H1 (cell line): ENCODE measurements around the gene ARSI. TPM values are rescaled to one million over a fixed set of nuclear protein-coding genes. Genes with fewer than 3 reads are reported as not detected.

ENCODE experiments used
- CTCF ChIA-PET: fragments of 300-600 bp; sonication (Branson Sonifier 250); formaldehyde crosslinking; loops from one replicate; lab custom pipeline; 2021; ENCODE audit not compliant: partially characterized antibody; lab: Charles Lee
- POLR2A ChIA-PET: fragments of 300-600 bp; sonication (Branson Sonifier 250); formaldehyde crosslinking; loops from one replicate; lab custom pipeline; 2021; ENCODE audit warnings: inconsistent platforms; ENCODE audit not compliant: partially characterized antibody; lab: Charles Lee
- DNase-seq, 2 experiments: peaks; one replicate each; pipeline versions ENCODE4 v3.0.0 to v3.0.0-alpha.2; 2010 to 2022; ENCODE audit warnings: low spot score in 2 of 2, low read depth in 1 of 2, mixed read lengths in 1 of 2
- FAIRE-seq: peaks from 2 replicates; lab custom pipeline; 2011; peaks lifted over from hg19 to GRCh38; lab: Jason Lieb, UNC
- H2AFZ ChIP-seq: 2 replicates; pipeline ENCODE4 v1.8.1; 2012; ENCODE audit warnings: low read length, inconsistent platforms
- H2AK5ac ChIP-seq: 2 replicates; pipeline ENCODE4 v1.6.1; 2013; ENCODE audit warnings: low read depth, low read length
- H2BK120ac ChIP-seq: replicated peaks from 2 replicates; pipeline ENCODE3; 2013; ENCODE audit warnings: low read depth, low read length, inconsistent platforms
- H2BK12ac ChIP-seq: 2 replicates; pipeline ENCODE4 v1.6.1; 2013; ENCODE audit warnings: low read depth, low read length
- H2BK15ac ChIP-seq: 2 replicates; pipeline ENCODE4 v1.6.1; 2013; ENCODE audit warnings: low read length
- H2BK20ac ChIP-seq: 2 replicates; pipeline ENCODE4 v1.6.1; 2013; ENCODE audit warnings: low read length
- H2BK5ac ChIP-seq: 2 replicates; pipeline ENCODE4 v1.6.1; 2013; ENCODE audit warnings: low read depth, low read length
- H3K14ac ChIP-seq: 2 replicates; pipeline ENCODE4 v1.6.1; 2013; ENCODE audit warnings: inconsistent platforms; ENCODE audit not compliant: insufficient read length
- H3K18ac ChIP-seq: 2 replicates; pipeline ENCODE4 v1.6.1; 2013; ENCODE audit warnings: low read length; ENCODE audit errors: extremely low read depth
- H3K23ac ChIP-seq: 2 replicates; pipeline ENCODE4 v1.6.1; 2013; ENCODE audit warnings: inconsistent platforms; ENCODE audit not compliant: insufficient read length
- H3K23me2 ChIP-seq: 2 replicates; pipeline ENCODE4 v1.6.1; 2013; ENCODE audit warnings: low read depth, low read length
- H3K27ac ChIP-seq: 2 replicates; pipeline ENCODE4 v1.6.1; 2011; ENCODE audit warnings: low read depth, low read length, inconsistent platforms
- H3K27me3 ChIP-seq, 4 experiments: replicated peaks in 1 of 4; 1 replicate in 1 of 4; 2 replicates in 3 of 4; pipeline versions ENCODE4 v1.6.1 to v1.8.1; 2011 to 2013; ENCODE audit warnings: low read length in 3 of 4, mild to moderate bottlenecking in 3 of 4, inconsistent platforms in 2 of 4, mixed read lengths in 2 of 4, moderate library complexity in 1 of 4; ENCODE audit not compliant: control insufficient read depth in 3 of 4, insufficient read depth in 3 of 4; ENCODE audit errors: extremely low read depth in 1 of 4
- H3K36me3 ChIP-seq, 4 experiments: 2 replicates each; pipeline versions ENCODE4 v1.6.1 to v1.8.1; 2011 to 2013; ENCODE audit warnings: mild to moderate bottlenecking in 4 of 4, low read length in 3 of 4, moderate library complexity in 2 of 4, control low read depth in 1 of 4, inconsistent platforms in 1 of 4; ENCODE audit not compliant: insufficient read depth in 4 of 4, control insufficient read depth in 2 of 4
- H3K4ac ChIP-seq: replicated peaks from 2 replicates; pipeline ENCODE3; 2013; ENCODE audit warnings: low read length, low read depth, mixed read lengths, inconsistent platforms; ENCODE audit not compliant: insufficient read length
- H3K4me1 ChIP-seq, 4 experiments: replicated peaks in 1 of 4; 1 replicate in 1 of 4; 2 replicates in 3 of 4; pipeline versions ENCODE4 v1.6.1 to v1.8.1; 2011 to 2013; ENCODE audit warnings: low read length in 3 of 4, inconsistent platforms in 2 of 4, mixed read lengths in 1 of 4; ENCODE audit not compliant: insufficient read depth in 4 of 4, control insufficient read depth in 3 of 4
- H3K4me2 ChIP-seq, 2 experiments: 2 replicates each; pipeline versions ENCODE4 v1.6.1 to v1.8.1; 2011 to 2013; ENCODE audit warnings: low read depth in 2 of 2, low read length in 2 of 2, control low read depth in 1 of 2, inconsistent platforms in 1 of 2, mild to moderate bottlenecking in 1 of 2; ENCODE audit not compliant: insufficient read depth in 1 of 2
- H3K4me3 ChIP-seq, 4 experiments: fragments of 200-600, 300-600 bp in 1 of 4; sonication (generic), shearing (Covaris generic), sonication (Bioruptor Twin) in 1 of 4; 2 replicates each; pipeline versions ENCODE4 v1.5.1 to v1.8.1; 2011 to 2016; ENCODE audit warnings: low read length in 4 of 4, low read depth in 3 of 4, control low read depth in 2 of 4, inconsistent platforms in 2 of 4, mild to moderate bottlenecking in 2 of 4, mixed read lengths in 1 of 4, moderate library complexity in 1 of 4; ENCODE audit not compliant: insufficient read depth in 2 of 4; ENCODE audit errors: extremely low read depth in 1 of 4
- H3K56ac ChIP-seq: replicated peaks from 2 replicates; pipeline ENCODE3; 2013; ENCODE audit warnings: low read depth, mild to moderate bottlenecking, mixed read lengths, low read length, inconsistent platforms; ENCODE audit not compliant: insufficient read length
- H3K79me1 ChIP-seq: 2 replicates; pipeline ENCODE4 v1.6.1; 2013; ENCODE audit warnings: low read depth, low read length, control low read depth
- H3K79me2 ChIP-seq, 2 experiments: 2 replicates each; pipeline versions ENCODE4 v1.6.1 to v1.8.1; 2012 to 2013; ENCODE audit warnings: low read length in 2 of 2, mild to moderate bottlenecking in 2 of 2, inconsistent platforms in 1 of 2; ENCODE audit not compliant: insufficient read depth in 2 of 2, control insufficient read depth in 1 of 2
- H3K9ac ChIP-seq, 4 experiments: replicated peaks in 1 of 4; 1 replicate in 1 of 4; 2 replicates in 3 of 4; pipeline versions ENCODE4 v1.6.1 to v1.8.1; 2011 to 2013; ENCODE audit warnings: low read depth in 3 of 4, low read length in 3 of 4, control low read depth in 2 of 4, mild to moderate bottlenecking in 2 of 4, moderate library complexity in 2 of 4, inconsistent platforms in 1 of 4; ENCODE audit errors: extremely low read depth in 1 of 4
- H3K9me3 ChIP-seq, 2 experiments: 2 replicates each; pipeline versions ENCODE4 v1.6.1 to v1.8.1; 2012 to 2013; ENCODE audit warnings: mild to moderate bottlenecking in 2 of 2, moderate library complexity in 2 of 2, control low read depth in 1 of 2, inconsistent platforms in 1 of 2, low read depth in 1 of 2, low read length in 1 of 2, mixed read lengths in 1 of 2; ENCODE audit not compliant: insufficient read depth in 2 of 2
- H4K20me1 ChIP-seq, 2 experiments: replicated peaks in 1 of 2; 2 replicates each; pipeline versions ENCODE3 to v1.8.1; 2011 to 2013; ENCODE audit warnings: inconsistent platforms in 2 of 2, low read length in 2 of 2, mild to moderate bottlenecking in 1 of 2; ENCODE audit not compliant: insufficient read depth in 2 of 2, control insufficient read depth in 1 of 2
- H4K5ac ChIP-seq: 2 replicates; pipeline ENCODE4 v1.6.1; 2013; ENCODE audit warnings: low read length, low read depth, mixed read lengths, inconsistent platforms; ENCODE audit not compliant: insufficient read length
- H4K8ac ChIP-seq: 2 replicates; pipeline ENCODE4 v1.8.0; 2013; ENCODE audit warnings: mild to moderate bottlenecking, moderate library complexity, low read length, inconsistent platforms; ENCODE audit not compliant: insufficient read depth; ENCODE audit errors: extremely low read depth
- H4K91ac ChIP-seq: replicated peaks from 2 replicates; pipeline ENCODE3; 2013; ENCODE audit warnings: low read length, mixed read lengths, inconsistent platforms; ENCODE audit not compliant: insufficient read length
- CEBPB ChIP-seq: IDR thresholded peaks from 2 replicates; pipeline ENCODE4 v1.6.1; 2012; ENCODE audit warnings: low read depth, low read length
- MAX ChIP-seq: IDR thresholded peaks from 2 replicates; pipeline ENCODE4 v1.6.1; 2012; ENCODE audit warnings: inconsistent platforms
- SP4 ChIP-seq: IDR thresholded peaks from 2 replicates; pipeline ENCODE4 v1.6.1; 2012; ENCODE audit warnings: low read length, inconsistent platforms
- TCF12 ChIP-seq: IDR thresholded peaks from 2 replicates; pipeline ENCODE4 v1.6.1; 2011; ENCODE audit warnings: low read depth, mild to moderate bottlenecking, low read length
- WGBS, 2 experiments: shearing (Covaris generic) in 1 of 2; methylation state at CpG; one replicate each; pipeline versions ENCODE4 v1.1.6 to v1.1.7; 2013 to 2015; ENCODE audit warnings: low lambda C conversion rate in 2 of 2, mixed read lengths in 2 of 2, inconsistent platforms in 1 of 2, low coverage in 1 of 2, missing lambda C conversion rate in 1 of 2; ENCODE audit not compliant: insufficient replicate concordance in 2 of 2, insufficient coverage in 1 of 2, insufficient read length in 1 of 2; ENCODE audit errors: extremely low coverage in 1 of 2, missing lambda C conversion rate in 1 of 2; 5-methylcytosine and 5-hydroxymethylcytosine counted together
- polyA plus RNA-seq, 7 experiments: library from polyadenylated mRNA; depleted of rRNA in 3 of 7; stranded (reverse) in 5 of 7; unstranded in 2 of 7; fragments of >200 nt in 5 of 7; fragments of 200-250 nt in 2 of 7; gene quantifications; 1 replicate in 5 of 7; 2 replicates in 1 of 7; 4 replicates in 1 of 7; pipeline versions ENCODE4 v1.2.1 to v1.2.3, GENCODE V29; 2011 to 2013; ENCODE audit warnings: missing spikeins in 2 of 7, mixed read lengths in 2 of 7
- total RNA-seq: library from RNA; stranded (reverse); fragmentation: NEBNext Ultra II Directional; extraction: Animal tissue kit (Norgen Biotek cat#: 25700); gene quantifications from 2 replicates; pipeline ENCODE4 v1.2.1, GENCODE V29; 2021

Gene ARSI
- total and polyA plus RNA-seq, 2 of the 8 experiments (the other 6 are each of a cell fraction or from before 2014, with no cell fraction given), result 4.5 to 6.7 TPM

GRCh38 chr5:150301170-150301505, 1.6 kb downstream of the ARSI start:
- DNase-seq (no peak), FAIRE-seq (no peak)
- Histone ChIP-seq H4K20me1 (no peaks in the 10 kb centered on the region), H3K14ac (no peak overlapping the region), H3K56ac (no peak overlapping the region), H2BK20ac (no peak overlapping the region), H2BK15ac (no peak overlapping the region; the same call in 1 of the 2 replicates), H3K4me1 (peaks cover 9 to 23% (median 14%) of the 10 kb centered on the region in 4 experiments), H3K79me1 (no peaks in the 10 kb centered on the region; the same call in 1 of the 2 replicates), H3K27ac (no peak overlapping the region), H3K4ac (no peak overlapping the region), H4K5ac (no peak overlapping the region), H3K9ac (no peak overlapping the region), H3K4me3 (peak overlapping the region in 1 of 4 experiments; percentile 67; a peak in 1 of 8 replicates), H3K79me2 (no peaks in the 10 kb centered on the region), H3K18ac (no peak overlapping the region), H3K9me3 (no peaks in the 10 kb centered on the region), H3K36me3 (no peaks in the 10 kb centered on the region), H3K23ac (no peak overlapping the region), H4K8ac (no peak overlapping the region), H3K23me2 (peaks cover 10% of the 10 kb centered on the region), H2AFZ (no peak overlapping the region), H2BK120ac (no peak overlapping the region), H3K27me3 (peaks cover 0 to 12% (median 7%) of the 10 kb centered on the region in 4 experiments; a peak in 5 of 7 replicates), H4K91ac (no peak overlapping the region), H2AK5ac (no peak overlapping the region), H3K4me2 (peak overlapping the region; percentile 71 to 89; a peak in 2 of 4 replicates), H2BK5ac (no peak overlapping the region), H2BK12ac (0 out of 2 replicates have a peak overlapping the region, but pooled peaks have one; percentile 63)
- ChIA-PET POLR2A (no interaction called here), CTCF (interaction anchor here (6.9 kb wide), 1 partner anchor 48 kb away, joined by 62 read pairs; no protein-coding TSS in a partner anchor)
- TF ChIP-seq TCF12 (no peak), SP4 (no peak), MAX (no peak), CEBPB (no peak)
- WGBS, 2 experiments, result 72% methylated on average over 1 of the region's 1 CpG; no CpG with 5 or more reads in 1 of the 2 experiments
